IMR-90 (cell line): ENCODE data around the gene OXSR1. TPM values are rescaled to one million over a fixed set of nuclear protein-coding genes. Genes with fewer than 3 reads are reported as not detected.

Source experiments
- ATAC-seq: fragments of 200-7000 bp; cut with Tn5 transposase; 2 replicates; pipeline ENCODE4 v1.9.1; 2020; ENCODE audit warnings: low read depth, mild to moderate bottlenecking, moderate library complexity
- BruUV-seq: library from RNA; stranded (reverse); fragments of 400-500 nt; replicated peaks from 2 replicates; lab custom pipeline; 2021; lab: Mats Ljungman, UMichigan
- CTCF ChIA-PET: fragments of 300-600 bp; formaldehyde crosslinking; extraction: SDS; loops from one replicate; lab custom pipeline; 2021; ENCODE audit warnings: antibody characterized with exemption; lab: Yijun Ruan, JAX
- POLR2A ChIA-PET: fragments of 300-600 bp; sonication (Branson Sonifier 250); formaldehyde crosslinking; loops from one replicate; lab custom pipeline; 2022; ENCODE audit warnings: antibody characterized with exemption; ENCODE audit not compliant: unreplicated experiment; lab: Charles Lee
- DNase-seq: peaks from one replicate; pipeline ENCODE4 v3.0.0; 2013
- H2AFZ ChIP-seq: replicated peaks from 2 replicates; pipeline ENCODE3; 2013; ENCODE audit warnings: low read length, mild to moderate bottlenecking; ENCODE audit not compliant: poor library complexity
- H2AK5ac ChIP-seq: 2 replicates; pipeline ENCODE4 v1.6.1; 2013; ENCODE audit warnings: low read depth, low read length, inconsistent platforms
- H2AK9ac ChIP-seq: replicated peaks from 2 replicates; pipeline ENCODE3; 2013; ENCODE audit warnings: mild to moderate bottlenecking, low read depth, low read length, moderate library complexity; ENCODE audit not compliant: poor library complexity
- H2BK120ac ChIP-seq: 2 replicates; pipeline ENCODE4 v1.6.1; 2013; ENCODE audit warnings: low read depth, low read length, inconsistent platforms
- H2BK15ac ChIP-seq: 3 replicates; pipeline ENCODE4 v1.6.1; 2013; ENCODE audit warnings: low read depth, low read length, inconsistent platforms
- H2BK20ac ChIP-seq: 2 replicates; pipeline ENCODE4 v1.6.1; 2013; ENCODE audit warnings: low read depth, mild to moderate bottlenecking, inconsistent platforms, low read length, moderate library complexity
- H2BK5ac ChIP-seq: 2 replicates; pipeline ENCODE4 v1.6.1; 2013; ENCODE audit warnings: mild to moderate bottlenecking, low read depth, low read length, inconsistent platforms; ENCODE audit not compliant: poor library complexity, severe bottlenecking
- H3K14ac ChIP-seq: replicated peaks from 2 replicates; pipeline ENCODE4 v1.6.1; 2013; ENCODE audit warnings: low read depth, low read length, inconsistent platforms
- H3K18ac ChIP-seq: 2 replicates; pipeline ENCODE4 v1.6.1; 2013; ENCODE audit warnings: low read depth, low read length, control low read depth
- H3K23ac ChIP-seq: 2 replicates; pipeline ENCODE4 v1.6.1; 2013; ENCODE audit warnings: low read depth, low read length, inconsistent platforms
- H3K27ac ChIP-seq: 2 replicates; pipeline ENCODE4 v1.5.1; 2013; ENCODE audit warnings: mild to moderate bottlenecking, control low read depth, low read length; ENCODE audit not compliant: insufficient read depth
- H3K27me3 ChIP-seq: 2 replicates; pipeline ENCODE4 v1.6.1; 2013; ENCODE audit warnings: low read length; ENCODE audit not compliant: control insufficient read depth, insufficient read depth
- H3K36me3 ChIP-seq: 2 replicates; pipeline ENCODE4 v1.6.1; 2013; ENCODE audit warnings: low read length, mixed read lengths; ENCODE audit not compliant: control insufficient read depth, insufficient read depth
- H3K4ac ChIP-seq: 2 replicates; pipeline ENCODE4 v1.6.1; 2013; ENCODE audit warnings: low read depth, low read length, inconsistent platforms
- H3K4me1 ChIP-seq: 2 replicates; pipeline ENCODE4 v1.6.1; 2013; ENCODE audit warnings: low read length, mixed read lengths; ENCODE audit not compliant: control insufficient read depth, insufficient read depth
- H3K4me2 ChIP-seq: 2 replicates; pipeline ENCODE4 v1.6.1; 2013; ENCODE audit warnings: low read depth, mild to moderate bottlenecking, control low read depth, low read length, moderate library complexity
- H3K4me3 ChIP-seq: 2 replicates; pipeline ENCODE4 v1.5.1; 2013; ENCODE audit warnings: low read depth, mild to moderate bottlenecking, control low read depth, low read length, moderate library complexity; ENCODE audit not compliant: insufficient read depth
- H3K56ac ChIP-seq: 2 replicates; pipeline ENCODE4 v1.6.1; 2013; ENCODE audit warnings: low read length, inconsistent platforms; ENCODE audit not compliant: insufficient read depth; ENCODE audit errors: extremely low read depth
- H3K79me1 ChIP-seq, 2 experiments: 2 replicates each; pipeline ENCODE4 v1.6.1; 2013; ENCODE audit warnings: low read length in 2 of 2, inconsistent platforms in 1 of 2, low read depth in 1 of 2
- H3K9ac ChIP-seq: 2 replicates; pipeline ENCODE4 v1.6.1; 2013; ENCODE audit warnings: low read depth, low read length, control low read depth
- H3K9me1 ChIP-seq: 2 replicates; pipeline ENCODE4 v1.6.1; 2013; ENCODE audit warnings: low read length, inconsistent platforms; ENCODE audit not compliant: insufficient read depth
- H3K9me3 ChIP-seq: 2 replicates; pipeline ENCODE4 v1.6.1; 2013; ENCODE audit warnings: low read length; ENCODE audit not compliant: control insufficient read depth, insufficient read depth
- H4K20me1 ChIP-seq: 2 replicates; pipeline ENCODE4 v1.6.1; 2013; ENCODE audit warnings: low read length, inconsistent platforms; ENCODE audit not compliant: insufficient read depth
- H4K5ac ChIP-seq: 2 replicates; pipeline ENCODE4 v1.6.1; 2013; ENCODE audit warnings: mild to moderate bottlenecking, low read depth, low read length, control low read depth
- H4K8ac ChIP-seq, 2 experiments: 2 replicates each; pipeline ENCODE4 v1.6.1; 2013; ENCODE audit warnings: low read depth in 2 of 2, low read length in 2 of 2, control low read depth in 1 of 2, inconsistent platforms in 1 of 2
- H4K91ac ChIP-seq: 2 replicates; pipeline ENCODE4 v1.6.1; 2013; ENCODE audit warnings: low read depth, low read length, inconsistent platforms; ENCODE audit not compliant: insufficient read depth
- BHLHE40 ChIP-seq: fragments of 150-350 bp; IDR thresholded peaks from 2 replicates; pipeline ENCODE4 v1.6.1; 2016; ENCODE audit warnings: mild to moderate bottlenecking, low read depth, low read length
- CEBPB ChIP-seq: IDR thresholded peaks from 2 replicates; pipeline ENCODE4 v1.6.1; 2012; ENCODE audit warnings: low read depth, low read length, improper control_type of control experiment
- CHD1 ChIP-seq: IDR thresholded peaks from 2 replicates; pipeline ENCODE4 v1.6.1; 2012; ENCODE audit warnings: low read depth, low read length, improper control_type of control experiment
- CTCF ChIP-seq: conservative IDR thresholded peaks from 2 replicates; pipeline ENCODE4 v1.5.1; 2012; ENCODE audit warnings: mild to moderate bottlenecking, low read depth, low read length, improper control_type of control experiment
- FOS ChIP-seq: fragments of 150-350 bp; IDR thresholded peaks from 2 replicates; pipeline ENCODE4 v1.6.1; 2016; ENCODE audit warnings: low read depth, low read length
- MAFK ChIP-seq: IDR thresholded peaks from 2 replicates; pipeline ENCODE4 v1.6.1; 2012; ENCODE audit warnings: low read depth, low read length, improper control_type of control experiment
- MAZ ChIP-seq: IDR thresholded peaks from 2 replicates; pipeline ENCODE4 v1.6.1; 2012; ENCODE audit warnings: low read depth, mild to moderate bottlenecking, low read length, improper control_type of control experiment, moderate library complexity, borderline replicate concordance
- MXI1 ChIP-seq: IDR thresholded peaks from 2 replicates; pipeline ENCODE4 v1.6.1; 2012; ENCODE audit warnings: low read depth, mild to moderate bottlenecking, low read length, moderate library complexity, borderline replicate concordance
- NFE2L2 ChIP-seq: fragments of 150-350 bp; IDR thresholded peaks from 2 replicates; pipeline ENCODE4 v1.6.1; 2016; ENCODE audit warnings: low read depth, mild to moderate bottlenecking, low read length
- POLR2A ChIP-seq: IDR thresholded peaks from 2 replicates; pipeline ENCODE4 v1.6.1; 2012; ENCODE audit warnings: mild to moderate bottlenecking, low read depth, low read length
- RAD21 ChIP-seq: IDR thresholded peaks from 2 replicates; pipeline ENCODE4 v1.6.1; 2012; ENCODE audit warnings: low read length, improper control_type of control experiment
- RCOR1 ChIP-seq: IDR thresholded peaks from 2 replicates; pipeline ENCODE4 v1.6.1; 2012; ENCODE audit warnings: mild to moderate bottlenecking, low read length, improper control_type of control experiment; ENCODE audit not compliant: insufficient replicate concordance
- RFX5 ChIP-seq: IDR thresholded peaks from 2 replicates; pipeline ENCODE4 v1.8.0; 2012; ENCODE audit warnings: low read depth, mild to moderate bottlenecking, low read length, moderate library complexity
- SMC3 ChIP-seq: fragments of 150-350 bp; IDR thresholded peaks from 2 replicates; pipeline ENCODE4 v1.6.1; 2016; ENCODE audit warnings: low read depth, mild to moderate bottlenecking, antibody characterized with exemption, low read length, moderate library complexity
- USF2 ChIP-seq: fragments of 150-350 bp; IDR thresholded peaks from 2 replicates; pipeline ENCODE4 v1.6.1; 2017; ENCODE audit warnings: mild to moderate bottlenecking, antibody characterized with exemption, low read length, low read depth
- WGBS, 2 experiments: methylation state at CpG; one replicate each; pipeline versions ENCODE4 v1.1.5 to v1.1.7; 2013; ENCODE audit warnings: missing lambda C conversion rate in 2 of 2; ENCODE audit not compliant: insufficient read length in 1 of 2; ENCODE audit errors: extremely low coverage in 2 of 2; 5-methylcytosine and 5-hydroxymethylcytosine counted together
- dilution Hi-C: fragments of 300-500 bp; cut with HindIII; formaldehyde crosslinking; loops from one replicate; pipeline ENCODE4 v1.14.3; 2018; ENCODE audit warnings: low sequenced_read_pairs; ENCODE audit not compliant: unreplicated experiment
- in situ Hi-C: fragments of 300-500 bp; cut with MboI; formaldehyde crosslinking; loops from 3 replicates; pipeline ENCODE4 v1.14.3; 2019; ENCODE audit warnings: low sequenced_read_pairs, inconsistent platforms, mixed read lengths
- intact Hi-C: fragments of 100-400 bp; cut with micrococcal nuclease; formaldehyde crosslinking; loops from 2 replicates; pipeline ENCODE4 v1.10.0; 2022
- polyA plus RNA-seq, 3 experiments: library from polyadenylated mRNA; depleted of rRNA; stranded (reverse); fragments of >200 nt; gene quantifications; 2 replicates each; pipeline ENCODE4 v1.2.3, GENCODE V29; 2012; ENCODE audit warnings: low replicate concordance in 1 of 3
- total RNA-seq: library from RNA; depleted of rRNA; stranded (reverse); fragments of >200 nt; gene quantifications from 2 replicates; pipeline ENCODE4 v1.2.3, GENCODE V29; 2012
- TF ChIP-seq, protein P1 (sequence below): fragments of 150-350 bp; IDR thresholded peaks from 2 replicates; pipeline ENCODE4 v1.6.1; 2016; ENCODE audit warnings: low read depth, mild to moderate bottlenecking, low read length, moderate library complexity, borderline replicate concordance

Gene OXSR1
- total and polyA plus RNA-seq, 2 of the 4 experiments (the other 2 are of a cell fraction) = 32.9 to 37.6 TPM

DNA sequence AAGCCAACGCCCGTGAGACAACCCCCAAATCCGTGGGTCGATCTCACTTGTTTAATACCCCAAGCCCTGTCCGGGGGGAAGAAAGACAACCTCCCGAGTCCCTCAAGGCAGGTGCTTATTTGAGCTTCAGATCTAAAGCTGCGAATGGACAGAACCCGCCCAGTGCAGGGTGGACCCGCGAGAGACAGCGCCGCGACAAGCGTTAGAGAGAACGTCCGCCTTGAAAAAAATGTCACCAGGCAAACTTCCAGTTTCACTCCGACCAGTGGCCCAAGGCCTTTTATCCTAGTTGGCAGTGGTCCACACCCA is 740 bp upstream of the OXSR1 start:
- Histone ChIP-seq H4K5ac (peak overlapping the region; percentile 76), H3K27me3 (no peaks in the 10 kb centered on the region), H3K79me1 (peaks cover 0 to 14% of the 10 kb centered on the region in 2 experiments; a peak in 2 of 4 replicates), H3K9ac (peak overlapping the region; percentile 45), H3K14ac (peak overlapping the region; percentile 80), H3K9me1 (0 out of 2 replicates have a peak, but pooled peaks cover 2% of the 10 kb centered on the region), H3K56ac (peak overlapping the region; percentile 65; the same call in 1 of the 2 replicates), H3K9me3 (no peaks in the 10 kb centered on the region), H2BK120ac (peak overlapping the region; percentile 42), H4K8ac (peak overlapping the region; percentile 86 to 96), H3K36me3 (no peaks in the 10 kb centered on the region), H2AFZ (peak overlapping the region; percentile 89), H2BK15ac (peak overlapping the region; percentile 28; the same call in 1 of the 3 replicates), H3K4ac (peak overlapping the region; percentile 81), H3K23ac (peak overlapping the region; percentile 61), H3K4me2 (peak overlapping the region; percentile 70), H2BK20ac (0 out of 2 replicates have a peak overlapping the region, but pooled peaks have one; percentile 14), H3K27ac (peak overlapping the region; percentile 55), H2AK9ac (peak overlapping the region; percentile 97), H4K20me1 (peaks cover 5% of the 10 kb centered on the region; the same call in 1 of the 2 replicates), H3K18ac (peak overlapping the region; percentile 18; the same call in 1 of the 2 replicates), H4K91ac (peak overlapping the region; percentile 75), H2AK5ac (peak overlapping the region; percentile 65), H3K4me3 (peak overlapping the region; percentile 57), H3K4me1 (peaks cover 2% of the 10 kb centered on the region; the same call in 1 of the 2 replicates), H2BK5ac (peak overlapping the region; percentile 47)
- DNase-seq (no peak), ATAC-seq (peak; percentile 12)
- TF ChIP-seq BHLHE40 (no peak), NFE2L2 (no peak), POLR2A (no peak), MXI1 (no peak), RAD21 (no peak), CHD1 (no peak), CTCF (no peak), USF2 (no peak), CEBPB (no peak), RFX5 (no peak), RCOR1 (no peak), SMC3 (no peak), FOS (no peak), MAFK (no peak), MAZ (no peak)
- TF ChIP-seq, protein P1, sequence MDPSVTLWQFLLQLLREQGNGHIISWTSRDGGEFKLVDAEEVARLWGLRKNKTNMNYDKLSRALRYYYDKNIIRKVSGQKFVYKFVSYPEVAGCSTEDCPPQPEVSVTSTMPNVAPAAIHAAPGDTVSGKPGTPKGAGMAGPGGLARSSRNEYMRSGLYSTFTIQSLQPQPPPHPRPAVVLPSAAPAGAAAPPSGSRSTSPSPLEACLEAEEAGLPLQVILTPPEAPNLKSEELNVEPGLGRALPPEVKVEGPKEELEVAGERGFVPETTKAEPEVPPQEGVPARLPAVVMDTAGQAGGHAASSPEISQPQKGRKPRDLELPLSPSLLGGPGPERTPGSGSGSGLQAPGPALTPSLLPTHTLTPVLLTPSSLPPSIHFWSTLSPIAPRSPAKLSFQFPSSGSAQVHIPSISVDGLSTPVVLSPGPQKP = no peak
- intact Hi-C loops = no loop called here
- dilution Hi-C loops = no loop called here
- ChIA-PET CTCF (interaction anchor here (0.5 to 1.2 kb wide), 4 partner anchors 9 to 27 kb away, joined by 3 to 4 read pairs (median 3); partner anchors contain the start of gene ACAA1), POLR2A (interaction anchor here (0.6 to 2.0 kb wide), 3 partner anchors 21 to 27 kb away, joined by 3 to 16 read pairs (median 10); partner anchors contain the start of gene ACAA1)
- in situ Hi-C loops = no loop called here
- no TSS peak for BruUV-seq
- 2% methylated on average over 8 of the region's 17 CpGs; no CpG with 5 or more reads in 1 of the 2 experiments for WGBS, 2 experiments
